ENCODE results near the gene FOXP1.

FOXP1 gene

DNA sequence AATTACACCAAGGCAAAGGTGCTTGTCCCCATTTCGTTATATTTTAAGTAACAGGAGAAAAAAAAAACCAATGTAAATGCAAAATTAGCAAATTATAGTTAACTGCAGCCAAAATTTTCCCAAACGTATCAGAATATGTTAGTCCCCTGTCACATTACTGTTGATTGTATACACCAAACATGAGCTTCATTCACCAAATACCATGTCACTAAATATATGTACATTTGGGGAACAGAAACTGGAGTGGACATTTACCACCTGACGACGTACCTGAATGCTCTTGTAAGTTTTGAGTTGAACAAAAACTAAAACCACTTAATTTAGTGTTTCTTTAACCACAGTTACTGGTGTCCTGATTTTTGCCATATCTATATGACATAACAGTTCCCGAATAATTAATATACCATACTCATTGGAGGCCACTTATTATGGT is 3.3 kb upstream of the FOXP1 start:
- Histone ChIP-seq H3K27ac (no peak overlapping the region), H3K36me3 (no peaks in the 10 kb centered on the region), H3K27me3 (ENCODE audit: insufficient read depth, low read depth, severe bottlenecking) (peaks cover 13% of the 10 kb centered on the region), H3K4me3 (ENCODE audit: low read depth, low read length) (no peak overlapping the region), H3K9me3 (ENCODE audit: severe bottlenecking) (no peaks in the 10 kb centered on the region)
- TF ChIP-seq, protein P1, sequence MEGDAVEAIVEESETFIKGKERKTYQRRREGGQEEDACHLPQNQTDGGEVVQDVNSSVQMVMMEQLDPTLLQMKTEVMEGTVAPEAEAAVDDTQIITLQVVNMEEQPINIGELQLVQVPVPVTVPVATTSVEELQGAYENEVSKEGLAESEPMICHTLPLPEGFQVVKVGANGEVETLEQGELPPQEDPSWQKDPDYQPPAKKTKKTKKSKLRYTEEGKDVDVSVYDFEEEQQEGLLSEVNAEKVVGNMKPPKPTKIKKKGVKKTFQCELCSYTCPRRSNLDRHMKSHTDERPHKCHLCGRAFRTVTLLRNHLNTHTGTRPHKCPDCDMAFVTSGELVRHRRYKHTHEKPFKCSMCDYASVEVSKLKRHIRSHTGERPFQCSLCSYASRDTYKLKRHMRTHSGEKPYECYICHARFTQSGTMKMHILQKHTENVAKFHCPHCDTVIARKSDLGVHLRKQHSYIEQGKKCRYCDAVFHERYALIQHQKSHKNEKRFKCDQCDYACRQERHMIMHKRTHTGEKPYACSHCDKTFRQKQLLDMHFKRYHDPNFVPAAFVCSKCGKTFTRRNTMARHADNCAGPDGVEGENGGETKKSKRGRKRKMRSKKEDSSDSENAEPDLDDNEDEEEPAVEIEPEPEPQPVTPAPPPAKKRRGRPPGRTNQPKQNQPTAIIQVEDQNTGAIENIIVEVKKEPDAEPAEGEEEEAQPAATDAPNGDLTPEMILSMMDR (IDR thresholded peaks at IDR 0.05; ENCODE audit: low read depth, low read length), result no peak
- no peak for DNase-seq

DNA sequence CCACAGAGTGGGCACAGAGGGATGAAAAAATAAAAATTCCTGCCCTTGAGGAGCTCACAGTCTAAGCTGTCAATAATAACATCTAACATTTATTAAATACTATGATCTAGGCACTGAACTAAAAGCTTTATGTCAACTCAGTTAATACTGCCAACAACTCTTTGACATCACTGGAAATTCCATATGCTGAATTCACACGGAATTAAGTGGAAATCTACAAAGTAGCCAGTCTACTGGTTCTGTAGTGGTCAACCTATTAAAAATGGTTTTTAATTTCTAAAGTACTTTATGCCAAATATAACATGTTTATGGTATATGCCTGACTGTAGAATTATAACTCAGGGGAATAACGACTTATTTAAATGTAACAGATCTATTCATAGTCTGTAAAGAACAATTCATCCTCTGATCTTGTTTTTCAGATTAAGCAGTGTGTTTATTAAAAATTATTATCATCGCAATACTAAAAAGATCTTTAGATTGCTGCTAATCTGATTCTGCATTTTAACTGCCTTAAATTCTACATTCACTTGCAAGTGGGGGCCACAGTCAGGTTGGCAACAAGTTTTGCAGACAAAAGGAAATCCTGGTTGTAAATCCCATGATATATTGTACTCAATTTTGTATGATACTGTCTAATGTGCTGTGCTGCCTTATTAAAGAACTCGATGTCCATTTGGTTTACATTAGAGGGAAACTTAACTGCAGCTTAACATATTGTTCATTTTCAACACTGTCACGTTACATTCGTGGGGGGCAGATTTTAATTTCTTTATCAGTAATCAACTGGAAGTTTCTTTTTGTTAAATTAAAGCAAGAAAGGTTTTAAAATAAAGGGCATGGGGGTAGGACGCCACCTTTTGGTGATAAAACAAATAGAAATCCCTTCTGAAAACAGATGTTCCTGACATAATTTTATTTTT is 2.6 kb upstream of the FOXP1 start:
- TF ChIP-seq, protein P1 (IDR thresholded peaks at IDR 0.05; ENCODE audit: low read depth, low read length), result 0 out of 2 replicates have a peak, but pooled peaks have one; percentile 19
- H3K36me3 ChIP-seq, result no peaks in the 10 kb centered on the region
- no peak overlapping the region for H3K4me3 ChIP-seq (ENCODE audit: low read depth, low read length)
- no peak for DNase-seq
- no peak overlapping the region for H3K27ac ChIP-seq
- H3K27me3 ChIP-seq (ENCODE audit: insufficient read depth, low read depth, severe bottlenecking), result peaks cover 20% of the 10 kb centered on the region
- no peaks in the 10 kb centered on the region for H3K9me3 ChIP-seq (ENCODE audit: severe bottlenecking)

DNA sequence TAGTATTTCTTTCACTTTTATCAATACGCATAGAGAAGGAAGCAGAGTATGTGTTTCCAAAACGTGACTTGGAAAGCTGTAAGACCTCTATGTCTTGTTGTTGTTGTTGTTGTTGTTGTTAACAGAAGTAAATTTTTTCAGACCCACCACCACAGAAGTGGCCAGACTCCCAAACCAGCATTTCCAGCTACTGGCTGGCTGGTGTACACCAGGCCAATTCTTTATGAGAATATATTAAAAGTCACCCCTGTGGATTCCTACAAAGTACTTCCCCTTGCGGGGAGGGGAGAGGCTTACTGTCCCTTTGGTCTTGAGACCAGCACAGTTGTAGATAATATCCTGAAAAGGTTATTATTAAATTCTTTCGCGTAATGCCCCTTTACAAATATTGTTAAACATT is 1.6 kb upstream of the FOXP1 start:
- no peak for DNase-seq
- TF ChIP-seq, protein P1 (IDR thresholded peaks at IDR 0.05; ENCODE audit: low read depth, low read length), result no peak
- H3K27ac ChIP-seq, result no peak overlapping the region
- no peak overlapping the region for H3K4me3 ChIP-seq (ENCODE audit: low read depth, low read length)
- no peaks in the 10 kb centered on the region for H3K36me3 ChIP-seq
- H3K9me3 ChIP-seq (ENCODE audit: severe bottlenecking), result no peaks in the 10 kb centered on the region
- H3K27me3 ChIP-seq (ENCODE audit: insufficient read depth, low read depth, severe bottlenecking), result peaks cover 30% of the 10 kb centered on the region

DNA sequence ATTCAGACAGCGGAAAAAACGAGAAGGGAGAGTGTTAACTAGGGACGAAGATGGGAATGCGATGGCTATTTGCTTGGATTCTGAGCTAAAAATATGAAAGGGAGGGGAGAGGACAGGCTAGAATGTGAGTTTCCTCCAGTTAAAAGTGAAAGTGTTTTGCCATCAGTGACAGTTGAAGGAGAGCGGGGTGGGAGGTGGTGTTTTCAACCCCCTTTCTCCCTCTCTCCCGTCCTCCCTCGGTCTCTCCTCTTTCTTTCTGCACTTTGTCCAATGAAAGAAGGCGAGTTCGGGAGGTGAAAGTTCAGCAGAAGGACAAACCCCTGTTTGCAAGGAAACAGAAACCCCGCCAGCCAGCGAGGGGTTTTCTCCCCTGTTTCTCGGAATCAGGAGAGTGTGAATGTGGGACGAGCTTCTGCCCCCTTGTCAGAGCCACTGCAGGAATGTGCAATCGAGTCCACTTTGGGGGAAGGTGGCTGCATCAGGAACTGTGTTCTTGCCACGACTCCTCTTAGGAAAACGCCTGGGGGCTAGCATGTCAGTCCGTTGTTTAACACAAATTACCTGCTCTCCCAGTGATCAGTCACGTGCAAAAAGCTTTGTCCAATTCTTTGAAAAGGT is 975 bp upstream of the FOXP1 start:
- H3K27me3 ChIP-seq (ENCODE audit: insufficient read depth, low read depth, severe bottlenecking), result peaks cover 30% of the 10 kb centered on the region
- DNase-seq, result no peak
- H3K36me3 ChIP-seq, result no peaks in the 10 kb centered on the region
- TF ChIP-seq, protein P1 (IDR thresholded peaks at IDR 0.05; ENCODE audit: low read depth, low read length), result no peak
- H3K9me3 ChIP-seq (ENCODE audit: severe bottlenecking), result no peaks in the 10 kb centered on the region
- peak overlapping the region; percentile 73 for H3K4me3 ChIP-seq (ENCODE audit: low read depth, low read length)
- no peak overlapping the region for H3K27ac ChIP-seq

DNA sequence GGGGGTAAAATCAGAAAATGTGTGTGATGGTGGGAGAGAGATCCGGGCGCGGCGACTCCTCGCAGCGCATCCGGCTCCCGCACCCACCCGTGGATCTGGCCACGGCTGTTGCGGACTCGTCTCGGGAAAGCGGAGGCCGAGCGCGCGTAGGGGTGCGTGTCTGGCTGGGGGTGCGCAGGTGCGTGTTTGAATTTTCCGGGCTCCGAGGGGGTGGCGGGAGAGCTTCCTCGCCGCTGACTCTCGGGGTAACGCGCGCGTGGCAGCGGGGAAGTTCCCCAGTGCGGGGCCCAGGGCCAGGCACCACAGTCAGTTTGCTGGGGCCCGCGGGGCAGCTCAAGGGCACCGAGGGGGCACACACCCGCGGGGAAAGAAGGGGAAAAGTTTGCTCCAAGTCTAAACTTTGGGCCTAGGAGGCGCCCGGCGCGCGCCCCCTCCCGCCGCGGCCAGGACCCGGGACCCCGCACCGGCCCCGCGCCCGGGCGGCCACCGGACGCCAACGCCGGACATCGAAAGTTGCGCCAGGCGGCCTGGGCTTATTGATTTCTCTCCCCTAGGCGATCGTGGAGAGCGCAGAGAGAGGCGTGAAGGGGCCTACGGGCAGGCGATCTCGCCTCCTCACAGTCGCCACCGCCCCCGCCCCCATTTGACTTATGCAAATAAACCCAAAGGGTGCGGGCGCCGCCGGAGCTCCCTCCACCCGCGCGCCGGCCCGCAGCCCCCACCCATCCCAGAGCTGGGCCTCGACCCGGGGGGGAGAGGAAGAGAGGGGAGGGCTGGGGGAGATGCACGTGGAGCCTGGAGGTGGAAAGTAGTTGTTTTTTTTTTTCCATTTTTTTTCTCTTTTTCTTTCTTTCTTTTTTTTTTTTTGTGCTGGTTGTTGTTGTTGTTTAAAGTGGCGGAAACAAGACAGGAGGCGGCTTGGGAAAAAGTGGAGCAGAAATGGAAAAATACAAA is 639 bp downstream of the FOXP1 start:
- DNase-seq, result peak; percentile 63

More for the DNA sequence above, 639 bp downstream of the FOXP1 start:
- Histone ChIP-seq H3K36me3 (no peaks in the 10 kb centered on the region), H3K27ac (no peak overlapping the region), H3K4me3 (ENCODE audit: low read depth, low read length) (peak overlapping the region; percentile 73), H3K27me3 (ENCODE audit: insufficient read depth, low read depth, severe bottlenecking) (peaks cover 32% of the 10 kb centered on the region), H3K9me3 (ENCODE audit: severe bottlenecking) (no peaks in the 10 kb centered on the region)
- TF ChIP-seq, protein P1 (IDR thresholded peaks at IDR 0.05; ENCODE audit: low read depth, low read length), result no peak

Data from WERI-Rb-1 (cell line).